Esophagus squamous epithelium (tissue), 4 donors: ENCODE results near the gene MYO1D.

Experiments used
- POLR2A ChIP-seq, 4 donors: fragments of 450-650 bp; IDR thresholded peaks; one replicate each; pipeline ENCODE4 v1.6.1; 2017; ENCODE audit warnings: antibody characterized with exemption in 4 of 4, mild to moderate bottlenecking in 4 of 4, moderate library complexity in 3 of 4
- TF ChIP-seq, protein P1 (sequence below), 6 experiments: fragments of 450-650 bp in 4 of 6; fragments of 200-600 bp in 2 of 6; sonication (generic) in 2 of 6; IDR thresholded peaks; one replicate each; pipeline ENCODE4 v1.5.1; 2016 to 2019; ENCODE audit warnings: antibody characterized with exemption in 6 of 6, mild to moderate bottlenecking in 4 of 6, moderate library complexity in 4 of 6

DNA sequence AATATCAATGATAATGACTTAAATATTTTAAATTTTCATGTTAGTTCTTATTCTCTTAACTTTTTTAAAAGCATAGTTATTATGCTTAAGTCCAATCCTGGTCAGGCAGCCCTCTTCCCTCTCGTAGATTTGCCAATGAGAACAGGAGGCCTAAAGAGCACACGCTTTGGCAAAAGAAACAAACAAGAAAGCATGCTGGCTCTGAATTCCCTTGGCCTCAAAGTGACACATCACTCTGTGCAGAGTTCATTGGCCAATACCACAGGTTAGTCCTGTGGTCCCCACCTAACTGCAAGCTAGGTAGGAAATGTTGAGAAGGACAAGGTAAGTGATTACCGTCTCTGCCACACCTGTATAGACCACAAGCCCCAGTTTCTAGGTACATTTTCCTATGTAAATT, 61.5 kb downstream of the MYO1D start:
- TF ChIP-seq, protein P1, sequence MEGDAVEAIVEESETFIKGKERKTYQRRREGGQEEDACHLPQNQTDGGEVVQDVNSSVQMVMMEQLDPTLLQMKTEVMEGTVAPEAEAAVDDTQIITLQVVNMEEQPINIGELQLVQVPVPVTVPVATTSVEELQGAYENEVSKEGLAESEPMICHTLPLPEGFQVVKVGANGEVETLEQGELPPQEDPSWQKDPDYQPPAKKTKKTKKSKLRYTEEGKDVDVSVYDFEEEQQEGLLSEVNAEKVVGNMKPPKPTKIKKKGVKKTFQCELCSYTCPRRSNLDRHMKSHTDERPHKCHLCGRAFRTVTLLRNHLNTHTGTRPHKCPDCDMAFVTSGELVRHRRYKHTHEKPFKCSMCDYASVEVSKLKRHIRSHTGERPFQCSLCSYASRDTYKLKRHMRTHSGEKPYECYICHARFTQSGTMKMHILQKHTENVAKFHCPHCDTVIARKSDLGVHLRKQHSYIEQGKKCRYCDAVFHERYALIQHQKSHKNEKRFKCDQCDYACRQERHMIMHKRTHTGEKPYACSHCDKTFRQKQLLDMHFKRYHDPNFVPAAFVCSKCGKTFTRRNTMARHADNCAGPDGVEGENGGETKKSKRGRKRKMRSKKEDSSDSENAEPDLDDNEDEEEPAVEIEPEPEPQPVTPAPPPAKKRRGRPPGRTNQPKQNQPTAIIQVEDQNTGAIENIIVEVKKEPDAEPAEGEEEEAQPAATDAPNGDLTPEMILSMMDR (IDR thresholded peaks at IDR 0.05): no peak
- no peak for TF ChIP-seq POLR2A (IDR thresholded peaks at IDR 0.05)
